HepG2 (cell line): ENCODE measurements around the gene GRIK3. TPM values are rescaled to one million over a fixed set of nuclear protein-coding genes. Genes with fewer than 3 reads are reported as not detected.

Source experiments
- ATAC-seq: fragments of 200-7000 bp; cut with Tn5 transposase; 3 replicates; pipeline ENCODE4 v1.9.1; 2020; ENCODE audit warnings: mild to moderate bottlenecking, moderate library complexity
- BruUV-seq: library from RNA; stranded (reverse); fragments of 400-500 nt; replicated peaks from 2 replicates; lab custom pipeline; 2021; lab: Mats Ljungman, UMichigan
- CTCF ChIA-PET: fragments of 300-600 bp; formaldehyde crosslinking; extraction: SDS; loops from one replicate; lab custom pipeline; 2021; ENCODE audit warnings: low total read pairs, inconsistent platforms, low intra/inter-chr PET ratio; lab: Yijun Ruan, JAX
- POLR2A ChIA-PET: fragments of 350-600 bp; sonication (Branson Sonifier 250); formaldehyde crosslinking; loops from one replicate; lab custom pipeline; 2020; ENCODE audit warnings: antibody characterized with exemption, inconsistent platforms; lab: Yijun Ruan, JAX
- DNase-seq: peaks from one replicate; pipeline ENCODE4 v3.0.0-alpha.2; 2015; ENCODE audit warnings: low spot score
- FAIRE-seq: peaks from 3 replicates; lab custom pipeline; 2011; peaks lifted over from hg19 to GRCh38; lab: Jason Lieb, UNC
- H2AFZ ChIP-seq: one replicate; pipeline ENCODE4 v1.6.1; 2011; ENCODE audit warnings: low read length, inconsistent platforms
- H3K27ac ChIP-seq: fragments of 300-600 bp; 3 replicates; pipeline ENCODE4 v1.8.0; 2011; ENCODE audit warnings: mixed run types, mild to moderate bottlenecking, mixed read lengths, low read length, inconsistent platforms; ENCODE audit not compliant: insufficient read depth; ENCODE audit errors: extremely low read length
- H3K27me3 ChIP-seq, 2 experiments: fragments of 200-600 bp in 1 of 2; 2 replicates in 1 of 2; 3 replicates in 1 of 2; pipeline versions ENCODE4 v1.6.0 to v1.8.0; 2011; ENCODE audit warnings: low read length in 2 of 2, mild to moderate bottlenecking in 2 of 2, moderate library complexity in 2 of 2, inconsistent platforms in 1 of 2; ENCODE audit not compliant: insufficient read depth in 2 of 2, control insufficient read depth in 1 of 2
- H3K36me3 ChIP-seq, 2 experiments: fragments of 200-600 bp in 1 of 2; replicated peaks in 1 of 2; 2 replicates in 1 of 2; 3 replicates in 1 of 2; pipeline versions ENCODE4 v1.5.1 to v1.8.0; 2011; ENCODE audit warnings: low read length in 2 of 2, inconsistent platforms in 1 of 2; ENCODE audit not compliant: insufficient read depth in 2 of 2, control insufficient read depth in 1 of 2
- H3K4me1 ChIP-seq: 2 replicates; pipeline ENCODE4 v1.5.1; 2012; ENCODE audit warnings: low read length, inconsistent platforms; ENCODE audit not compliant: insufficient read depth
- H3K4me2 ChIP-seq: 2 replicates; pipeline ENCODE4 v1.6.0; 2011; ENCODE audit warnings: low read depth, low read length, inconsistent platforms
- H3K4me3 ChIP-seq, 3 experiments: fragments of 200-600 bp in 1 of 3; sonication (generic), shearing (Covaris generic) in 1 of 3; replicated peaks in 1 of 3; 2 replicates each; pipeline ENCODE4 v1.5.1; 2011 to 2016; ENCODE audit warnings: low read length in 3 of 3, inconsistent platforms in 2 of 3, low read depth in 2 of 3, mild to moderate bottlenecking in 2 of 3, control low read depth in 1 of 3, mixed read lengths in 1 of 3; ENCODE audit not compliant: insufficient read depth in 1 of 3
- H3K79me2 ChIP-seq: one replicate; pipeline ENCODE4 v1.6.1; 2011; ENCODE audit warnings: low read length, inconsistent platforms; ENCODE audit not compliant: insufficient read depth
- H3K9ac ChIP-seq: 2 replicates; pipeline ENCODE4 v1.6.0; 2011; ENCODE audit warnings: mild to moderate bottlenecking, low read depth, low read length, inconsistent platforms; ENCODE audit not compliant: insufficient read depth
- H3K9me3 ChIP-seq: 2 replicates; pipeline ENCODE4 v1.5.1; 2012; ENCODE audit warnings: mild to moderate bottlenecking, low read length
- H4K20me1 ChIP-seq: 2 replicates; pipeline ENCODE4 v1.6.0; 2011; ENCODE audit warnings: inconsistent platforms, mild to moderate bottlenecking, low read length, moderate library complexity; ENCODE audit not compliant: insufficient read depth
- AHDC1 ChIP-seq: sonication (generic); formaldehyde crosslinking; IDR thresholded peaks from 2 replicates; pipeline ENCODE4 v1.5.1; 2020; ENCODE audit warnings: mild to moderate bottlenecking, missing genetic modification reagents, borderline replicate concordance
- DMTF1 ChIP-seq: sonication (generic); formaldehyde crosslinking; IDR thresholded peaks from 2 replicates; pipeline ENCODE4 v1.4.0; 2020; ENCODE audit warnings: mild to moderate bottlenecking, missing genetic modification reagents
- GATAD1 ChIP-seq: IDR thresholded peaks from 2 replicates; pipeline ENCODE4 v1.6.1; 2016; ENCODE audit warnings: missing genetic modification reagents, missing compliant biosample characterization
- PPARG ChIP-seq: conservative IDR thresholded peaks from 2 replicates; pipeline ENCODE4 v1.6.1; 2016; ENCODE audit warnings: missing biosample characterization, missing genetic modification reagents
- RAD51 ChIP-seq: fragments of 450-650 bp; IDR thresholded peaks from 2 replicates; pipeline ENCODE4 v1.6.1; 2016; ENCODE audit warnings: borderline replicate concordance
- STAT6 ChIP-seq: sonication (generic); formaldehyde crosslinking; IDR thresholded peaks from 2 replicates; pipeline ENCODE4 v1.4.0; 2020; ENCODE audit warnings: missing genetic modification reagents, mild to moderate bottlenecking, borderline replicate concordance
- ZBTB1 ChIP-seq: sonication (generic); formaldehyde crosslinking; IDR thresholded peaks from 2 replicates; pipeline ENCODE4 v1.4.0; 2020; ENCODE audit warnings: missing genetic modification reagents, borderline replicate concordance
- ZBTB33 ChIP-seq: sonication (generic); formaldehyde crosslinking; IDR thresholded peaks from 2 replicates; pipeline ENCODE4 v1.4.0; 2020; ENCODE audit warnings: missing genetic modification reagents
- ZNF136 ChIP-seq: sonication (generic); formaldehyde crosslinking; IDR thresholded peaks from 2 replicates; pipeline ENCODE4 v1.8.1; 2022; ENCODE audit warnings: low read depth, mild to moderate bottlenecking, moderate library complexity, missing genetic modification reagents
- ZNF264 ChIP-seq: sonication (generic); formaldehyde crosslinking; IDR thresholded peaks from 2 replicates; pipeline ENCODE4 v1.4.0; 2020; ENCODE audit warnings: missing genetic modification reagents
- ZNF317 ChIP-seq: sonication (generic); formaldehyde crosslinking; IDR thresholded peaks from 2 replicates; pipeline ENCODE4 v1.5.0; 2020; ENCODE audit warnings: mild to moderate bottlenecking, missing genetic modification reagents
- ZNF543 ChIP-seq: sonication (generic); formaldehyde crosslinking; IDR thresholded peaks from 2 replicates; pipeline ENCODE4 v1.4.0; 2020; ENCODE audit warnings: mild to moderate bottlenecking, missing genetic modification reagents
- WGBS: methylation state at CpG from one replicate; pipeline ENCODE4 v1.1.6; 2017; ENCODE audit warnings: low lambda C conversion rate; 5-methylcytosine and 5-hydroxymethylcytosine counted together
- in situ Hi-C: cut with HindIII; loops from 2 replicates; pipeline ENCODE4 v1.10.0; 2017; ENCODE audit warnings: low pct_unique_long_range_greater_than_20kb; ENCODE audit not compliant: extremely low pct_ligation_motif_present
- intact Hi-C: fragments of 100-400 bp; cut with micrococcal nuclease; formaldehyde crosslinking; loops from one replicate; pipeline ENCODE4 v1.10.0; 2022; ENCODE audit not compliant: unreplicated experiment
- polyA plus RNA-seq, 8 experiments: library from polyadenylated mRNA; depleted of rRNA in 3 of 8; stranded (reverse) in 7 of 8; unstranded in 1 of 8; fragments of >200 nt; fragmentation: Illumina TruSeq in 4 of 8; extraction: Trizol in 4 of 8; gene quantifications; 2 replicates each; pipeline versions ENCODE4 v1.2.1 to v1.2.3, GENCODE V29; 2011 to 2016; ENCODE audit warnings: low read depth in 4 of 8, missing spikeins in 1 of 8, mixed read lengths in 1 of 8; ENCODE audit not compliant: insufficient read depth in 1 of 8
- total RNA-seq, 5 experiments: library from RNA; depleted of rRNA; stranded (reverse); fragments of >200 nt; fragmentation: Illumina TruSeq; extraction: Trizol; gene quantifications; 2 replicates each; pipeline ENCODE4 v1.2.3, GENCODE V29; 2016; ENCODE audit warnings: low read depth in 1 of 5

GRIK3 gene
- total and polyA plus RNA-seq, 2 of the 13 experiments (the other 11 are each of a cell fraction or from before 2014, with no cell fraction given) = not detected

- Histone ChIP-seq H3K4me3 (no peak overlapping the region), H3K79me2 (no peaks in the 10 kb centered on the region), H4K20me1 (no peaks in the 10 kb centered on the region), H3K9ac (no peak overlapping the region), H3K4me2 (no peak overlapping the region), H3K4me1 (no peaks in the 10 kb centered on the region), H3K9me3 (no peaks in the 10 kb centered on the region), H3K36me3 (no peaks in the 10 kb centered on the region), H2AFZ (no peak overlapping the region), H3K27me3 (peaks cover 0 to 3% of the 10 kb centered on the region in 2 experiments; a peak in 2 of 5 replicates), H3K27ac (no peak overlapping the region)
- ATAC-seq = no peak
- intact Hi-C loops (no loop called here), in situ Hi-C loops (no loop called here)
- no TSS peak for BruUV-seq
- no peak for TF ChIP-seq STAT6 (CRISPR knock-in tag)
- no peak for TF ChIP-seq GATAD1
- TF ChIP-seq ZBTB33 (CRISPR knock-in tag) = no peak
- TF ChIP-seq ZBTB1 (CRISPR knock-in tag) = no peak
- TF ChIP-seq ZNF317 = no peak
- no peak for TF ChIP-seq ZNF264 (CRISPR knock-in tag)
- no peak for TF ChIP-seq RAD51
- TF ChIP-seq DMTF1 (CRISPR knock-in tag) = no peak
- TF ChIP-seq ZNF543 (CRISPR knock-in tag) = no peak
- no peak for TF ChIP-seq ZNF136 (CRISPR knock-in tag)
- TF ChIP-seq AHDC1 (CRISPR knock-in tag) = no peak
- no peak for TF ChIP-seq PPARG (CRISPR knock-in tag)
- DNase-seq = no peak
- CTCF ChIA-PET = no interaction called here
- FAIRE-seq = no peak
- POLR2A ChIA-PET = no interaction called here
- 18% methylated on average over 5 of the region's 5 CpGs for WGBS
Observed at GRCh38 chr1:36956570-36956969, 77.7 kb downstream of the GRIK3 start.
